OCI-LY7 (cell line): ENCODE measurements around the gene NAA38. TPM values are rescaled to one million over a fixed set of nuclear protein-coding genes. Genes with fewer than 3 reads are reported as not detected.

Experiments used
- BruUV-seq: library from RNA; stranded (reverse); fragments of 400-500 nt; replicated peaks from 2 replicates; lab custom pipeline; 2021; lab: Mats Ljungman, UMichigan
- CTCF ChIA-PET: fragments of 300-600 bp; sonication (Branson Sonifier 250); formaldehyde crosslinking; loops from one replicate; lab custom pipeline; 2022; ENCODE audit warnings: antibody characterized with exemption; ENCODE audit not compliant: unreplicated experiment; lab: Charles Lee
- POLR2A ChIA-PET: fragments of 300-600 bp; sonication (Branson Sonifier 250); formaldehyde crosslinking; loops from one replicate; lab custom pipeline; 2022; ENCODE audit warnings: antibody characterized with exemption; lab: Charles Lee
- DNase-seq: peaks from one replicate; pipeline ENCODE4 v3.0.0-alpha.2; 2015; ENCODE audit warnings: low spot score
- H2AFZ ChIP-seq: fragments of 200-600 bp; sonication (generic), shearing (Covaris generic); 2 replicates; pipeline ENCODE4 v1.6.1; 2014; ENCODE audit warnings: mild to moderate bottlenecking, antibody characterized with exemption, low read length, moderate library complexity
- H3K27ac ChIP-seq: fragments of 200-600 bp; sonication (generic); 2 replicates; pipeline ENCODE4 v1.5.1; 2014; ENCODE audit warnings: mixed run types, low read depth, mild to moderate bottlenecking, moderate library complexity, low read length, inconsistent platforms; ENCODE audit not compliant: poor library complexity, severe bottlenecking
- H3K36me3 ChIP-seq: fragments of 200-600 bp; sonication (generic); 2 replicates; pipeline ENCODE4 v1.6.1; 2014; ENCODE audit warnings: mild to moderate bottlenecking, antibody characterized with exemption, low read length, moderate library complexity, mixed read lengths; ENCODE audit not compliant: insufficient read depth
- H3K4me1 ChIP-seq: fragments of 200-600 bp; sonication (generic); 2 replicates; pipeline ENCODE4 v1.5.1; 2014; ENCODE audit warnings: mild to moderate bottlenecking, low read length; ENCODE audit not compliant: insufficient read depth, poor library complexity, severe bottlenecking
- H3K4me2 ChIP-seq: fragments of 200-600 bp; sonication (generic); 2 replicates; pipeline ENCODE4 v1.6.1; 2014; ENCODE audit warnings: mild to moderate bottlenecking, low read length
- H3K4me3 ChIP-seq: fragments of 200-600 bp; sonication (generic); 2 replicates; pipeline ENCODE4 v1.5.1; 2014; ENCODE audit warnings: mild to moderate bottlenecking, low read depth, low read length; ENCODE audit not compliant: poor library complexity, severe bottlenecking
- H3K79me2 ChIP-seq: fragments of 200-600 bp; sonication (generic); 2 replicates; pipeline ENCODE4 v1.6.1; 2016; ENCODE audit warnings: low read depth, mild to moderate bottlenecking, low read length, moderate library complexity, mixed read lengths; ENCODE audit not compliant: insufficient read depth
- H3K9me2 ChIP-seq: fragments of 200-600 bp; sonication (generic); 2 replicates; pipeline ENCODE4 v1.6.1; 2016; ENCODE audit warnings: mild to moderate bottlenecking, low read length, mixed read lengths; ENCODE audit not compliant: insufficient read depth
- H3K9me3 ChIP-seq: fragments of 200-600 bp; sonication (generic); 2 replicates; pipeline ENCODE4 v1.6.1; 2014; ENCODE audit warnings: mild to moderate bottlenecking, mixed run types, low read length, mixed read lengths
- H4K20me1 ChIP-seq: fragments of 200-600 bp; sonication (generic); 2 replicates; pipeline ENCODE4 v1.6.1; 2014; ENCODE audit warnings: mild to moderate bottlenecking, antibody characterized with exemption, low read length, moderate library complexity, mixed read lengths; ENCODE audit not compliant: insufficient read depth
- CTCF ChIP-seq: fragments of 200-600 bp; sonication (generic); conservative IDR thresholded peaks from 2 replicates; pipeline ENCODE4 v1.5.1; 2014; ENCODE audit warnings: mild to moderate bottlenecking, antibody characterized with exemption, low read length, moderate library complexity, mixed read lengths
- EZH2phosphoT487 ChIP-seq: fragments of 200-600 bp; sonication (generic); IDR thresholded peaks from 2 replicates; pipeline ENCODE4 v1.6.1; 2018; ENCODE audit warnings: low read depth, borderline replicate concordance, mild to moderate bottlenecking, mixed run types, antibody characterized with exemption, low read length, moderate library complexity, mixed read lengths
- intact Hi-C: fragments of 100-400 bp; cut with micrococcal nuclease; formaldehyde crosslinking; loops from one replicate; pipeline ENCODE4 v1.10.0; 2022; ENCODE audit not compliant: unreplicated experiment
- total RNA-seq, 2 experiments: library from RNA; depleted of rRNA in 1 of 2; stranded (reverse); fragments of >200 nt in 1 of 2; shearing (Covaris generic) in 1 of 2; gene quantifications; 2 replicates each; pipeline ENCODE4 v1.2.3, GENCODE V29; 2014 to 2022

NAA38 gene
- total RNA-seq, 2 experiments from 2014 or later: 149 to 168 TPM

DNA sequence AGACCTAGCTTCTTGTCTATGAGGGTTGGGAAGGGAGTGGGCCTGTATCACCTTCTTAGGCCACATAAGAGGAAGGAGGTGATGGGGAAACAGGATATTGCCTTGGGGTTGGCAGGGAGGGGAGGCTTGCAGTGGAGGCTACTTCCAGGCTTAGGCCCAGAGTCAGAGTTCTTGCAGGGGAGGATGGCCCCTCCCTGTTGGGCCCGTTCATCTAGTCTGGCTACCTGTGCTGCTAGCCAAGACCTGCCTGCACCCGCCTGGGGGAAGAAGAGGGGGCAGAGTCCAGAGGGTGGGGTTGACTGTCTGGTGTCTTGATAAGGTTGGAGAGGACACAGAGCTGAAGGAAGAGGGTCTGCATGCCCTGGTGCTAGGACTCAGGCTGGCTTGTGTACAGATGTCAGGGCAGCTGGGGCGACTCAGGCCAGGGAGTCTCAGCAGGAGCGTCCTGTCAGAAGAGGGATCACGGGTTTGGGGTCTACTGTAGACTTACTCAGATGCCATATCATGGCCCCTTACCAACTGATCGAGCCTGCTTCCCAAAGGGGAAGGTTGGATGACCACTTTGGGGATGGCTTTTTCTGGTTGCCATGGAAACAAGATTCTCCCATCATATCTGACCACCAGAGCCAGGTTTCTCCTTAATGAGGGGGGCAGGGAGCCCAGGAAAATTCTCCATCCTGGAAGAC is 18.0 kb downstream of the NAA38 start:
- Histone ChIP-seq H3K79me2 (peaks cover 44% of the 10 kb centered on the region; the same call in 1 of the 2 replicates), H2AFZ (no peak overlapping the region), H4K20me1 (peaks cover 13% of the 10 kb centered on the region; the same call in 1 of the 2 replicates), H3K9me2 (no peaks in the 10 kb centered on the region), H3K9me3 (no peaks in the 10 kb centered on the region), H3K27ac (peak overlapping the region; percentile 92), H3K4me2 (peak overlapping the region; percentile 95), H3K4me1 (peaks cover 40% of the 10 kb centered on the region), H3K36me3 (peaks cover 12% of the 10 kb centered on the region; the same call in 1 of the 2 replicates), H3K4me3 (peak overlapping the region; percentile 79)
- TF ChIP-seq CTCF (no peak), EZH2phosphoT487 (no peak)
- DNase-seq: peak; percentile 57
- POLR2A ChIA-PET: interaction anchor here (3.0 kb wide), 1 partner anchor 17 kb away, joined by 10 read pairs; the partner anchor contains the start of gene NAA38
- CTCF ChIA-PET: no interaction called here
- BruUV-seq: no TSS peak
- intact Hi-C loops: loop anchor here (5.0 to 10.0 kb wide), 5 partner anchors 152 to 587 kb away; partner anchors contain the start of genes CTDNEP1, ELP5, HES7 and PER1

- Histone ChIP-seq H3K9me3 (no peaks in the 10 kb centered on the region), H3K36me3 (peaks cover 12% of the 10 kb centered on the region; the same call in 1 of the 2 replicates), H3K79me2 (peaks cover 40% of the 10 kb centered on the region; the same call in 1 of the 2 replicates), H3K4me2 (peak overlapping the region; percentile 95), H4K20me1 (peaks cover 13% of the 10 kb centered on the region; the same call in 1 of the 2 replicates), H3K4me1 (peaks cover 42% of the 10 kb centered on the region), H2AFZ (no peak overlapping the region), H3K27ac (peak overlapping the region; percentile 92), H3K9me2 (no peaks in the 10 kb centered on the region), H3K4me3 (peak overlapping the region; percentile 79)
- POLR2A ChIA-PET: interaction anchor here (0.6 to 3.0 kb wide), 4 partner anchors 12 to 342 kb away, joined by 3 to 10 read pairs (median 4); partner anchors contain the start of genes NAA38 and TP53
- BruUV-seq: TSS peak; percentile 63
- CTCF ChIA-PET: no interaction called here
- TF ChIP-seq EZH2phosphoT487 (no peak), CTCF (no peak)
- intact Hi-C loops: loop anchor here (1.0 to 10.0 kb wide), 6 partner anchors 48 to 586 kb away; partner anchors contain the start of genes CTDNEP1, ELP5, HES7 and PER1
- DNase-seq: peak; percentile 91
These were observed 19.0 kb downstream of the NAA38 start for GRCh38 chr17:7838090-7839075.
